HEK293 (cell line): ENCODE data around the gene VRTN.
A peak's percentile ranks its signal among the peaks of the same experiment; 100 is the strongest.

ENCODE experiments used
- TF ChIP-seq, protein P1 (sequence below): fragments of 450-650 bp; formaldehyde crosslinking; IDR thresholded peaks from 2 replicates; pipeline ENCODE4 v1.5.1; 2016; ENCODE audit warnings: missing biosample characterization, missing genetic modification characterization
- TF ChIP-seq, protein P2 (sequence below): fragments of 450-650 bp; formaldehyde crosslinking; conservative IDR thresholded peaks from 2 replicates; pipeline ENCODE4 v1.5.1; 2016; ENCODE audit warnings: low read depth, missing biosample characterization, missing genetic modification characterization
- TF ChIP-seq, protein P3 (sequence below): fragments of 450-650 bp; formaldehyde crosslinking; IDR thresholded peaks from 2 replicates; pipeline ENCODE4 v1.5.1; 2016; ENCODE audit warnings: missing biosample characterization, missing genetic modification characterization

DNA sequence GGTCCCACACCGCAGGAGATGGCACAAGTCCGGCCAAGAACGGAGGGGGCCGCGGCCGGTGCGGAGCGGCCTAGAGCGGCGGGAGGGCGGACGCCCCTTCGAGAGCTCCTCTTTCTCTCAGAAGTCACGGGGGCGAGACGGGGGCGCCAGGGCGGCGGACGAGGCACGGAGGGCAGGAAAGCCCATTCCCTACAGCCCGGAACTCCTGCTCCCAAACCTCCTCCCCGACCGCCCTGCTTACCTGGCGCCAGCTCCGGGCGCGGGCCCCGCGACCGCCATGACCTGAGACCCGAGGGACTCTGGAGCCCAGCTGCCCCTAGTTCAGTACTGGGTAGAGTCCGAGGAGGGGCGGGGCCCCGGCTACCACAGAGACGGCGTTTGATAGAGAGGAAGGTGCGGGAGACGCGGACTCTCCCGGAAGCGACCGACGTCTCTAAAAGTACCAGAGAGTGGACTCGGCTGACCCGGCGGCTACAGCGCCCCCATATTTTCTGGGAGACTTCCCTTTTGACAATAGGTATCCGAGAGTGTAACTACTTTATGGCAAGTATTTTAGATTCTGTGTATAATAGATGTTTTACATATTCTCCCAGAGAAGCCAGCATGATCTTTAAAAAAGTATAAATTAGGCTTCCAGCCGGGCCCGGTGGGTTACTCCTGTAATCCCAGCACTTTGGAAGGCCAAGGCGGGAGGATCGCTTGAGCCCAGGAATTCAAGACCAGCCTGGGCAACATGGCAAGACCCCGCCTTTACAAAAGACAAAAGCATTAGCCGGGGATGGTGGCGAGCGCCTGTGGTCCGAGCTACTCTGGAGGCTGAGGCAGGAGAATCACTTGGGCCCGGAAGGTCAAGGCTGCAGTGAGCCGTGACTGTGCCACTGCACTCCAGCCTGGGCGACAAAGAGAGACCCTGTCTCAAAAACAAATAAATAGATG lies 45.4 kb upstream of the VRTN start, which contains the start of gene ABCD4:
- TF ChIP-seq, protein P1, sequence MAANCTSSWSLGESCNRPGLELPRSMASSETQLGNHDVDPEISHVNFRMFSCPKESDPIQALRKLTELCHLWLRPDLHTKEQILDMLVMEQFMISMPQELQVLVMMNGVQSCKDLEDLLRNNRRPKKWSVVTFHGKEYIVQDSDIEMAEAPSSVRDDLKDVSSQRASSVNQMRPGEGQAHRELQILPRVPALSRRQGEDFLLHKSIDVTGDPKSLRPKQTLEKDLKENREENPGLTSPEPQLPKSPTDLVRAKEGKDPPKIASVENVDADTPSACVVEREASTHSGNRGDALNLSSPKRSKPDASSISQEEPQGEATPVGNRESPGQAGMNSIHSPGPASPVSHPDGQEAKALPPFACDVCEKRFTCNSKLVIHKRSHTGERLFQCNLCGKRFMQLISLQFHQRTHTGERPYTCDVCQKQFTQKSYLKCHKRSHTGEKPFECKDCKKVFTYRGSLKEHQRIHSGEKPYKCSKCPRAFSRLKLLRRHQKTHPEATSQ (tag by site-specific recombination): no peak
- TF ChIP-seq, protein P2, sequence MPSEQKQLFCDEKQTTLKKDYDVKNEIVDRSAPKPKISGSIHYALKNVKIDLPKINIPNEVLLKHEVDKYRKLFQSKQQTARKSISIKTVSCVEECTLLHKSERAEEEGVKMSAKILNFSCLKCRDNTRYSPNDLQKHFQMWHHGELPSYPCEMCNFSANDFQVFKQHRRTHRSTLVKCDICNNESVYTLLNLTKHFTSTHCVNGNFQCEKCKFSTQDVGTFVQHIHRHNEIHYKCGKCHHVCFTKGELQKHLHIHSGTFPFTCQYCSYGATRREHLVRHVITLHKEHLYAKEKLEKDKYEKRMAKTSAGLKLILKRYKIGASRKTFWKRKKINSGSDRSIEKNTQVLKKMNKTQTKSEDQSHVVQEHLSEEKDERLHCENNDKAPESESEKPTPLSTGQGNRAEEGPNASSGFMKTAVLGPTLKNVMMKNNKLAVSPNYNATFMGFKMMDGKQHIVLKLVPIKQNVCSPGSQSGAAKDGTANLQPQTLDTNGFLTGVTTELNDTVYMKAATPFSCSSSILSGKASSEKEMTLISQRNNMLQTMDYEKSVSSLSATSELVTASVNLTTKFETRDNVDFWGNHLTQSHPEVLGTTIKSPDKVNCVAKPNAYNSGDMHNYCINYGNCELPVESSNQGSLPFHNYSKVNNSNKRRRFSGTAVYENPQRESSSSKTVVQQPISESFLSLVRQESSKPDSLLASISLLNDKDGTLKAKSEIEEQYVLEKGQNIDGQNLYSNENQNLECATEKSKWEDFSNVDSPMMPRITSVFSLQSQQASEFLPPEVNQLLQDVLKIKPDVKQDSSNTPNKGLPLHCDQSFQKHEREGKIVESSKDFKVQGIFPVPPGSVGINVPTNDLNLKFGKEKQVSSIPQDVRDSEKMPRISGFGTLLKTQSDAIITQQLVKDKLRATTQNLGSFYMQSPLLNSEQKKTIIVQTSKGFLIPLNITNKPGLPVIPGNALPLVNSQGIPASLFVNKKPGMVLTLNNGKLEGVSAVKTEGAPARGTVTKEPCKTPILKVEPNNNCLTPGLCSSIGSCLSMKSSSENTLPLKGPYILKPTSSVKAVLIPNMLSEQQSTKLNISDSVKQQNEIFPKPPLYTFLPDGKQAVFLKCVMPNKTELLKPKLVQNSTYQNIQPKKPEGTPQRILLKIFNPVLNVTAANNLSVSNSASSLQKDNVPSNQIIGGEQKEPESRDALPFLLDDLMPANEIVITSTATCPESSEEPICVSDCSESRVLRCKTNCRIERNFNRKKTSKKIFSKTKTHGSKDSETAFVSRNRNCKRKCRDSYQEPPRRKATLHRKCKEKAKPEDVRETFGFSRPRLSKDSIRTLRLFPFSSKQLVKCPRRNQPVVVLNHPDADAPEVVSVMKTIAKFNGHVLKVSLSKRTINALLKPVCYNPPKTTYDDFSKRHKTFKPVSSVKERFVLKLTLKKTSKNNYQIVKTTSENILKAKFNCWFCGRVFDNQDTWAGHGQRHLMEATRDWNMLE (tag by site-specific recombination): peak; percentile 76
- TF ChIP-seq, protein P3, sequence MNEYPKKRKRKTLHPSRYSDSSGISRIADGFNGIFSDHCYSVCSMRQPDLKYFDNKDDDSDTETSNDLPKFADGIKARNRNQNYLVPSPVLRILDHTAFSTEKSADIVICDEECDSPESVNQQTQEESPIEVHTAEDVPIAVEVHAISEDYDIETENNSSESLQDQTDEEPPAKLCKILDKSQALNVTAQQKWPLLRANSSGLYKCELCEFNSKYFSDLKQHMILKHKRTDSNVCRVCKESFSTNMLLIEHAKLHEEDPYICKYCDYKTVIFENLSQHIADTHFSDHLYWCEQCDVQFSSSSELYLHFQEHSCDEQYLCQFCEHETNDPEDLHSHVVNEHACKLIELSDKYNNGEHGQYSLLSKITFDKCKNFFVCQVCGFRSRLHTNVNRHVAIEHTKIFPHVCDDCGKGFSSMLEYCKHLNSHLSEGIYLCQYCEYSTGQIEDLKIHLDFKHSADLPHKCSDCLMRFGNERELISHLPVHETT (tag by site-specific recombination): no peak
